H1 (cell line): Measurements from ENCODE around the gene NUDT2. TPM values are rescaled to one million over a fixed set of nuclear protein-coding genes. Genes with fewer than 3 reads are reported as not detected.

Source experiments
- CTCF ChIA-PET: fragments of 300-600 bp; sonication (Branson Sonifier 250); formaldehyde crosslinking; loops from one replicate; lab custom pipeline; 2021; ENCODE audit not compliant: partially characterized antibody; lab: Charles Lee
- POLR2A ChIA-PET: fragments of 300-600 bp; sonication (Branson Sonifier 250); formaldehyde crosslinking; loops from one replicate; lab custom pipeline; 2021; ENCODE audit warnings: inconsistent platforms; ENCODE audit not compliant: partially characterized antibody; lab: Charles Lee
- DNase-seq, 2 experiments: peaks; one replicate each; pipeline versions ENCODE4 v3.0.0 to v3.0.0-alpha.2; 2010 to 2022; ENCODE audit warnings: low spot score in 2 of 2, low read depth in 1 of 2, mixed read lengths in 1 of 2
- FAIRE-seq: peaks from 2 replicates; lab custom pipeline; 2011; peaks lifted over from hg19 to GRCh38; lab: Jason Lieb, UNC
- H2AFZ ChIP-seq: 2 replicates; pipeline ENCODE4 v1.8.1; 2012; ENCODE audit warnings: low read length, inconsistent platforms
- H2AK5ac ChIP-seq: 2 replicates; pipeline ENCODE4 v1.6.1; 2013; ENCODE audit warnings: low read depth, low read length
- H2BK120ac ChIP-seq: replicated peaks from 2 replicates; pipeline ENCODE3; 2013; ENCODE audit warnings: low read depth, low read length, inconsistent platforms
- H2BK12ac ChIP-seq: 2 replicates; pipeline ENCODE4 v1.6.1; 2013; ENCODE audit warnings: low read depth, low read length
- H2BK15ac ChIP-seq: 2 replicates; pipeline ENCODE4 v1.6.1; 2013; ENCODE audit warnings: low read length
- H2BK20ac ChIP-seq: 2 replicates; pipeline ENCODE4 v1.6.1; 2013; ENCODE audit warnings: low read length
- H2BK5ac ChIP-seq: 2 replicates; pipeline ENCODE4 v1.6.1; 2013; ENCODE audit warnings: low read depth, low read length
- H3K14ac ChIP-seq: 2 replicates; pipeline ENCODE4 v1.6.1; 2013; ENCODE audit warnings: inconsistent platforms; ENCODE audit not compliant: insufficient read length
- H3K18ac ChIP-seq: 2 replicates; pipeline ENCODE4 v1.6.1; 2013; ENCODE audit warnings: low read length; ENCODE audit errors: extremely low read depth
- H3K23ac ChIP-seq: 2 replicates; pipeline ENCODE4 v1.6.1; 2013; ENCODE audit warnings: inconsistent platforms; ENCODE audit not compliant: insufficient read length
- H3K23me2 ChIP-seq: 2 replicates; pipeline ENCODE4 v1.6.1; 2013; ENCODE audit warnings: low read depth, low read length
- H3K27ac ChIP-seq: 2 replicates; pipeline ENCODE4 v1.6.1; 2011; ENCODE audit warnings: low read depth, low read length, inconsistent platforms
- H3K27me3 ChIP-seq, 4 experiments: replicated peaks in 1 of 4; 1 replicate in 1 of 4; 2 replicates in 3 of 4; pipeline versions ENCODE4 v1.6.1 to v1.8.1; 2011 to 2013; ENCODE audit warnings: low read length in 3 of 4, mild to moderate bottlenecking in 3 of 4, inconsistent platforms in 2 of 4, mixed read lengths in 2 of 4, moderate library complexity in 1 of 4; ENCODE audit not compliant: control insufficient read depth in 3 of 4, insufficient read depth in 3 of 4; ENCODE audit errors: extremely low read depth in 1 of 4
- H3K36me3 ChIP-seq, 4 experiments: 2 replicates each; pipeline versions ENCODE4 v1.6.1 to v1.8.1; 2011 to 2013; ENCODE audit warnings: mild to moderate bottlenecking in 4 of 4, low read length in 3 of 4, moderate library complexity in 2 of 4, control low read depth in 1 of 4, inconsistent platforms in 1 of 4; ENCODE audit not compliant: insufficient read depth in 4 of 4, control insufficient read depth in 2 of 4
- H3K4ac ChIP-seq: replicated peaks from 2 replicates; pipeline ENCODE3; 2013; ENCODE audit warnings: low read length, low read depth, mixed read lengths, inconsistent platforms; ENCODE audit not compliant: insufficient read length
- H3K4me1 ChIP-seq, 4 experiments: replicated peaks in 1 of 4; 1 replicate in 1 of 4; 2 replicates in 3 of 4; pipeline versions ENCODE4 v1.6.1 to v1.8.1; 2011 to 2013; ENCODE audit warnings: low read length in 3 of 4, inconsistent platforms in 2 of 4, mixed read lengths in 1 of 4; ENCODE audit not compliant: insufficient read depth in 4 of 4, control insufficient read depth in 3 of 4
- H3K4me2 ChIP-seq, 2 experiments: 2 replicates each; pipeline versions ENCODE4 v1.6.1 to v1.8.1; 2011 to 2013; ENCODE audit warnings: low read depth in 2 of 2, low read length in 2 of 2, control low read depth in 1 of 2, inconsistent platforms in 1 of 2, mild to moderate bottlenecking in 1 of 2; ENCODE audit not compliant: insufficient read depth in 1 of 2
- H3K4me3 ChIP-seq, 4 experiments: fragments of 200-600, 300-600 bp in 1 of 4; sonication (generic), shearing (Covaris generic), sonication (Bioruptor Twin) in 1 of 4; 2 replicates each; pipeline versions ENCODE4 v1.5.1 to v1.8.1; 2011 to 2016; ENCODE audit warnings: low read length in 4 of 4, low read depth in 3 of 4, control low read depth in 2 of 4, inconsistent platforms in 2 of 4, mild to moderate bottlenecking in 2 of 4, mixed read lengths in 1 of 4, moderate library complexity in 1 of 4; ENCODE audit not compliant: insufficient read depth in 2 of 4; ENCODE audit errors: extremely low read depth in 1 of 4
- H3K56ac ChIP-seq: replicated peaks from 2 replicates; pipeline ENCODE3; 2013; ENCODE audit warnings: low read depth, mild to moderate bottlenecking, mixed read lengths, low read length, inconsistent platforms; ENCODE audit not compliant: insufficient read length
- H3K79me1 ChIP-seq: 2 replicates; pipeline ENCODE4 v1.6.1; 2013; ENCODE audit warnings: low read depth, low read length, control low read depth
- H3K79me2 ChIP-seq, 2 experiments: 2 replicates each; pipeline versions ENCODE4 v1.6.1 to v1.8.1; 2012 to 2013; ENCODE audit warnings: low read length in 2 of 2, mild to moderate bottlenecking in 2 of 2, inconsistent platforms in 1 of 2; ENCODE audit not compliant: insufficient read depth in 2 of 2, control insufficient read depth in 1 of 2
- H3K9ac ChIP-seq, 4 experiments: replicated peaks in 1 of 4; 1 replicate in 1 of 4; 2 replicates in 3 of 4; pipeline versions ENCODE4 v1.6.1 to v1.8.1; 2011 to 2013; ENCODE audit warnings: low read depth in 3 of 4, low read length in 3 of 4, control low read depth in 2 of 4, mild to moderate bottlenecking in 2 of 4, moderate library complexity in 2 of 4, inconsistent platforms in 1 of 4; ENCODE audit errors: extremely low read depth in 1 of 4
- H3K9me3 ChIP-seq, 2 experiments: 2 replicates each; pipeline versions ENCODE4 v1.6.1 to v1.8.1; 2012 to 2013; ENCODE audit warnings: mild to moderate bottlenecking in 2 of 2, moderate library complexity in 2 of 2, control low read depth in 1 of 2, inconsistent platforms in 1 of 2, low read depth in 1 of 2, low read length in 1 of 2, mixed read lengths in 1 of 2; ENCODE audit not compliant: insufficient read depth in 2 of 2
- H4K20me1 ChIP-seq, 2 experiments: replicated peaks in 1 of 2; 2 replicates each; pipeline versions ENCODE3 to v1.8.1; 2011 to 2013; ENCODE audit warnings: inconsistent platforms in 2 of 2, low read length in 2 of 2, mild to moderate bottlenecking in 1 of 2; ENCODE audit not compliant: insufficient read depth in 2 of 2, control insufficient read depth in 1 of 2
- H4K5ac ChIP-seq: 2 replicates; pipeline ENCODE4 v1.6.1; 2013; ENCODE audit warnings: low read length, low read depth, mixed read lengths, inconsistent platforms; ENCODE audit not compliant: insufficient read length
- H4K8ac ChIP-seq: 2 replicates; pipeline ENCODE4 v1.8.0; 2013; ENCODE audit warnings: mild to moderate bottlenecking, moderate library complexity, low read length, inconsistent platforms; ENCODE audit not compliant: insufficient read depth; ENCODE audit errors: extremely low read depth
- H4K91ac ChIP-seq: replicated peaks from 2 replicates; pipeline ENCODE3; 2013; ENCODE audit warnings: low read length, mixed read lengths, inconsistent platforms; ENCODE audit not compliant: insufficient read length
- CHD1 ChIP-seq: IDR thresholded peaks from 2 replicates; pipeline ENCODE4 v1.6.1; 2012; ENCODE audit warnings: low read depth, low read length, improper control_type of control experiment
- EGR1 ChIP-seq: IDR thresholded peaks from 2 replicates; pipeline ENCODE4 v1.6.1; 2011; ENCODE audit warnings: low read depth, low read length, borderline replicate concordance
- WGBS, 2 experiments: shearing (Covaris generic) in 1 of 2; methylation state at CpG; one replicate each; pipeline versions ENCODE4 v1.1.6 to v1.1.7; 2013 to 2015; ENCODE audit warnings: low lambda C conversion rate in 2 of 2, mixed read lengths in 2 of 2, inconsistent platforms in 1 of 2, low coverage in 1 of 2, missing lambda C conversion rate in 1 of 2; ENCODE audit not compliant: insufficient replicate concordance in 2 of 2, insufficient coverage in 1 of 2, insufficient read length in 1 of 2; ENCODE audit errors: extremely low coverage in 1 of 2, missing lambda C conversion rate in 1 of 2; 5-methylcytosine and 5-hydroxymethylcytosine counted together
- polyA plus RNA-seq, 7 experiments: library from polyadenylated mRNA; depleted of rRNA in 3 of 7; stranded (reverse) in 5 of 7; unstranded in 2 of 7; fragments of >200 nt in 5 of 7; fragments of 200-250 nt in 2 of 7; gene quantifications; 1 replicate in 5 of 7; 2 replicates in 1 of 7; 4 replicates in 1 of 7; pipeline versions ENCODE4 v1.2.1 to v1.2.3, GENCODE V29; 2011 to 2013; ENCODE audit warnings: missing spikeins in 2 of 7, mixed read lengths in 2 of 7
- total RNA-seq: library from RNA; stranded (reverse); fragmentation: NEBNext Ultra II Directional; extraction: Animal tissue kit (Norgen Biotek cat#: 25700); gene quantifications from 2 replicates; pipeline ENCODE4 v1.2.1, GENCODE V29; 2021

The NUDT2 gene
- total and polyA plus RNA-seq, 2 of the 8 experiments (the other 6 are each of a cell fraction or from before 2014, with no cell fraction given): 16.7 to 23.7 TPM

DNA sequence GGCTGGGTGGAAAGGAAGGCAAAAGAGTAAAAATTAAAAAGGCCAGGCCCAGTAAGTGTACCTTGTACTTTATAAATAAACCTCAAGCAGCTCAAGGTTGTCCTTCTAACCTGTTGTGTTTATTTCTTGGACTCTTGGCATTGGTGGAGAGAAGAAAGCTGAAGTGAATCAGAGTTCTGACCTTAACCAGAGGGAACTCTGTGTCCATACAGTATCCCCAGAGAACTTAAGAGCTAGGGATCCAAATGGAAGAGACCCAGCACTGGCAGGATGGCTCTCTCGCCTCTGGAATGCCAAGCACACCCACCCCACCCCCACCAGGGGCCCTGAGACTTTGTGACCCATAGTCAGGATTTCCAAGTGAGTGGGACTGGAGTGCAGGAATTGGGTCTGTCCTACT is 14.2 kb downstream of the NUDT2 start:
- H2AFZ ChIP-seq: no peak overlapping the region
- H3K9me3 ChIP-seq: no peaks in the 10 kb centered on the region
- no peak overlapping the region for H4K91ac ChIP-seq
- H4K8ac ChIP-seq: no peak overlapping the region
- no peak overlapping the region for H2BK20ac ChIP-seq
- WGBS, 2 experiments: 72% methylated on average over 1 of the region's 1 CpG; no CpG with 5 or more reads in 1 of the 2 experiments
- no peak overlapping the region for H3K4me3 ChIP-seq
- no peak overlapping the region for H2BK15ac ChIP-seq
- no peaks in the 10 kb centered on the region for H3K4me1 ChIP-seq
- H3K23me2 ChIP-seq: no peaks in the 10 kb centered on the region
- no peak overlapping the region for H3K18ac ChIP-seq
- H3K14ac ChIP-seq: no peak overlapping the region
- no peak overlapping the region for H2BK5ac ChIP-seq
- H3K56ac ChIP-seq: no peak overlapping the region
- H2BK120ac ChIP-seq: no peak overlapping the region
- no peak overlapping the region for H4K5ac ChIP-seq
- H3K79me2 ChIP-seq: no peaks in the 10 kb centered on the region
- no peak overlapping the region for H3K9ac ChIP-seq
- no peak for FAIRE-seq
- ChIA-PET CTCF (interaction anchor here (4.0 to 16.6 kb wide), 2 partner anchors 11 to 32 kb away, joined by 27 to 350 read pairs; partner anchors contain the start of gene MYORG), POLR2A (interaction anchor here (0.7 to 1.2 kb wide), 3 partner anchors 10 to 217 kb away, joined by 3 read pairs; no protein-coding TSS in a partner anchor)
- no peaks in the 10 kb centered on the region for H4K20me1 ChIP-seq
- no peak overlapping the region for H3K27ac ChIP-seq
- H3K36me3 ChIP-seq: peaks cover 0 to 11% (median 4%) of the 10 kb centered on the region in 4 experiments; a peak in 4 of 8 replicates
- no peak for DNase-seq
- H3K4me2 ChIP-seq: no peak overlapping the region
- H3K23ac ChIP-seq: no peak overlapping the region
- no peak overlapping the region for H2BK12ac ChIP-seq
- H2AK5ac ChIP-seq: no peak overlapping the region
- no peaks in the 10 kb centered on the region for H3K27me3 ChIP-seq
- H3K4ac ChIP-seq: no peak overlapping the region
- no peaks in the 10 kb centered on the region; the same call in 1 of the 2 replicates for H3K79me1 ChIP-seq
- no peak for TF ChIP-seq CHD1
- TF ChIP-seq EGR1: no peak
